H1 (cell line): ENCODE measurements around the gene NUB1. TPM values are rescaled to one million over a fixed set of nuclear protein-coding genes. Genes with fewer than 3 reads are reported as not detected.

Source experiments
- polyA plus RNA-seq, 7 experiments: library from polyadenylated mRNA; depleted of rRNA in 3 of 7; stranded (reverse) in 5 of 7; unstranded in 2 of 7; fragments of >200 nt in 5 of 7; fragments of 200-250 nt in 2 of 7; gene quantifications; 1 replicate in 5 of 7; 2 replicates in 1 of 7; 4 replicates in 1 of 7; pipeline versions ENCODE4 v1.2.1 to v1.2.3, GENCODE V29; 2011 to 2013; ENCODE audit warnings: missing spikeins in 2 of 7, mixed read lengths in 2 of 7
- total RNA-seq: library from RNA; stranded (reverse); fragmentation: NEBNext Ultra II Directional; extraction: Animal tissue kit (Norgen Biotek cat#: 25700); gene quantifications from 2 replicates; pipeline ENCODE4 v1.2.1, GENCODE V29; 2021
- TF ChIP-seq, protein P1 (sequence below): fragments of 300-600 bp; sonication (generic); IDR thresholded peaks from 2 replicates; pipeline ENCODE4 v1.7.1; 2012; ENCODE audit warnings: low read length, moderate library complexity, mild to moderate bottlenecking, inconsistent platforms; ENCODE audit not compliant: insufficient replicate concordance

Gene NUB1
- total and polyA plus RNA-seq, 2 of the 8 experiments (the other 6 are each of a cell fraction or from before 2014, with no cell fraction given) = 22.1 to 43.5 TPM

DNA sequence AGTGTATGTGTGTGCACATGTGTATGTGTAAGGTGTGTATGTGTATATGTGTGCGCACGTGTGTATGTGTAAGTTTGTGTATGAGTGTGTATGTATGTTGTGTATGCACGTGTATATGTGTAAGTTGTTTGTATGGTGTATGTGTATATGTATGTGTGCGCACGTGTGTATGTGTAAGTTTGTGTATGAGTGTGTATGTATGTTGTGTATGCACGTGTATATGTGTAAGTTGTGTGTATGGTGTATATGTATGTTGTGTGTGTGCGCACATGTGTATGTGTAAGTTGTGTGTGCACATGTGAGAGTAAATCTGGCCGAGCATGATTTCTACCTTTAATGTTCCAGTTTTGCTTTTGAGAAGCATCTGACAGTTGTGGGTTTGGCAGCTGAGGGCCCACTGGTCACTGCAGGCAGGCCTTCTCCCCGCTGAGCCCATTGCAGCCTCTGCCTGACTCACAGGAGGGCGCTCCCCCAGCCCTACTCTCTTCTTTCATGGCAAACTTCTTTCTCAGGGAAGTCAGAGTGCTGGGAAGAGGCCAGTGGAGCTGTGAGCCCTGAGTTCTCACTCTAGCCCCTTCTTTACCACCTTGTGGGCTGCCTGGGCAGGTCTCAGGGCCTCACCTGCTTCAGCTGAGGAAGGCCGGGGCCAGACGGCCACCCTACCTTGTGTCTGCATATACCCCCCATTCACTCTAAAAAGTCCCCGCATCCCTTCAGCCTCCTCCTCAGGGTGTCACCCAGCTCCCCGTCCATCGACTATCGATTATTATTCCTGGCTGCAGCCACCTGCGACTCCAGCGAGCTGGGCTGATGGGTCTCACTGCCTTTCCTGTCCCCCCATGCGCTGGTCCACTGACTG is 57.1 kb downstream of the NUB1 start (continued):
- TF ChIP-seq, protein P1, sequence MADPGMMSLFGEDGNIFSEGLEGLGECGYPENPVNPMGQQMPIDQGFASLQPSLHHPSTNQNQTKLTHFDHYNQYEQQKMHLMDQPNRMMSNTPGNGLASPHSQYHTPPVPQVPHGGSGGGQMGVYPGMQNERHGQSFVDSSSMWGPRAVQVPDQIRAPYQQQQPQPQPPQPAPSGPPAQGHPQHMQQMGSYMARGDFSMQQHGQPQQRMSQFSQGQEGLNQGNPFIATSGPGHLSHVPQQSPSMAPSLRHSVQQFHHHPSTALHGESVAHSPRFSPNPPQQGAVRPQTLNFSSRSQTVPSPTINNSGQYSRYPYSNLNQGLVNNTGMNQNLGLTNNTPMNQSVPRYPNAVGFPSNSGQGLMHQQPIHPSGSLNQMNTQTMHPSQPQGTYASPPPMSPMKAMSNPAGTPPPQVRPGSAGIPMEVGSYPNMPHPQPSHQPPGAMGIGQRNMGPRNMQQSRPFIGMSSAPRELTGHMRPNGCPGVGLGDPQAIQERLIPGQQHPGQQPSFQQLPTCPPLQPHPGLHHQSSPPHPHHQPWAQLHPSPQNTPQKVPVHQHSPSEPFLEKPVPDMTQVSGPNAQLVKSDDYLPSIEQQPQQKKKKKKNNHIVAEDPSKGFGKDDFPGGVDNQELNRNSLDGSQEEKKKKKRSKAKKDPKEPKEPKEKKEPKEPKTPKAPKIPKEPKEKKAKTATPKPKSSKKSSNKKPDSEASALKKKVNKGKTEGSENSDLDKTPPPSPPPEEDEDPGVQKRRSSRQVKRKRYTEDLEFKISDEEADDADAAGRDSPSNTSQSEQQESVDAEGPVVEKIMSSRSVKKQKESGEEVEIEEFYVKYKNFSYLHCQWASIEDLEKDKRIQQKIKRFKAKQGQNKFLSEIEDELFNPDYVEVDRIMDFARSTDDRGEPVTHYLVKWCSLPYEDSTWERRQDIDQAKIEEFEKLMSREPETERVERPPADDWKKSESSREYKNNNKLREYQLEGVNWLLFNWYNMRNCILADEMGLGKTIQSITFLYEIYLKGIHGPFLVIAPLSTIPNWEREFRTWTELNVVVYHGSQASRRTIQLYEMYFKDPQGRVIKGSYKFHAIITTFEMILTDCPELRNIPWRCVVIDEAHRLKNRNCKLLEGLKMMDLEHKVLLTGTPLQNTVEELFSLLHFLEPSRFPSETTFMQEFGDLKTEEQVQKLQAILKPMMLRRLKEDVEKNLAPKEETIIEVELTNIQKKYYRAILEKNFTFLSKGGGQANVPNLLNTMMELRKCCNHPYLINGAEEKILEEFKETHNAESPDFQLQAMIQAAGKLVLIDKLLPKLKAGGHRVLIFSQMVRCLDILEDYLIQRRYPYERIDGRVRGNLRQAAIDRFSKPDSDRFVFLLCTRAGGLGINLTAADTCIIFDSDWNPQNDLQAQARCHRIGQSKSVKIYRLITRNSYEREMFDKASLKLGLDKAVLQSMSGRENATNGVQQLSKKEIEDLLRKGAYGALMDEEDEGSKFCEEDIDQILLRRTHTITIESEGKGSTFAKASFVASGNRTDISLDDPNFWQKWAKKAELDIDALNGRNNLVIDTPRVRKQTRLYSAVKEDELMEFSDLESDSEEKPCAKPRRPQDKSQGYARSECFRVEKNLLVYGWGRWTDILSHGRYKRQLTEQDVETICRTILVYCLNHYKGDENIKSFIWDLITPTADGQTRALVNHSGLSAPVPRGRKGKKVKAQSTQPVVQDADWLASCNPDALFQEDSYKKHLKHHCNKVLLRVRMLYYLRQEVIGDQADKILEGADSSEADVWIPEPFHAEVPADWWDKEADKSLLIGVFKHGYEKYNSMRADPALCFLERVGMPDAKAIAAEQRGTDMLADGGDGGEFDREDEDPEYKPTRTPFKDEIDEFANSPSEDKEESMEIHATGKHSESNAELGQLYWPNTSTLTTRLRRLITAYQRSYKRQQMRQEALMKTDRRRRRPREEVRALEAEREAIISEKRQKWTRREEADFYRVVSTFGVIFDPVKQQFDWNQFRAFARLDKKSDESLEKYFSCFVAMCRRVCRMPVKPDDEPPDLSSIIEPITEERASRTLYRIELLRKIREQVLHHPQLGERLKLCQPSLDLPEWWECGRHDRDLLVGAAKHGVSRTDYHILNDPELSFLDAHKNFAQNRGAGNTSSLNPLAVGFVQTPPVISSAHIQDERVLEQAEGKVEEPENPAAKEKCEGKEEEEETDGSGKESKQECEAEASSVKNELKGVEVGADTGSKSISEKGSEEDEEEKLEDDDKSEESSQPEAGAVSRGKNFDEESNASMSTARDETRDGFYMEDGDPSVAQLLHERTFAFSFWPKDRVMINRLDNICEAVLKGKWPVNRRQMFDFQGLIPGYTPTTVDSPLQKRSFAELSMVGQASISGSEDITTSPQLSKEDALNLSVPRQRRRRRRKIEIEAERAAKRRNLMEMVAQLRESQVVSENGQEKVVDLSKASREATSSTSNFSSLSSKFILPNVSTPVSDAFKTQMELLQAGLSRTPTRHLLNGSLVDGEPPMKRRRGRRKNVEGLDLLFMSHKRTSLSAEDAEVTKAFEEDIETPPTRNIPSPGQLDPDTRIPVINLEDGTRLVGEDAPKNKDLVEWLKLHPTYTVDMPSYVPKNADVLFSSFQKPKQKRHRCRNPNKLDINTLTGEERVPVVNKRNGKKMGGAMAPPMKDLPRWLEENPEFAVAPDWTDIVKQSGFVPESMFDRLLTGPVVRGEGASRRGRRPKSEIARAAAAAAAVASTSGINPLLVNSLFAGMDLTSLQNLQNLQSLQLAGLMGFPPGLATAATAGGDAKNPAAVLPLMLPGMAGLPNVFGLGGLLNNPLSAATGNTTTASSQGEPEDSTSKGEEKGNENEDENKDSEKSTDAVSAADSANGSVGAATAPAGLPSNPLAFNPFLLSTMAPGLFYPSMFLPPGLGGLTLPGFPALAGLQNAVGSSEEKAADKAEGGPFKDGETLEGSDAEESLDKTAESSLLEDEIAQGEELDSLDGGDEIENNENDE = no peak
